Measurements from ENCODE around the gene JCAD.

- TF ChIP-seq CTCF (IDR thresholded peaks at IDR 0.05) (no peak), POLR2A (IDR thresholded peaks at IDR 0.05) (no peak), EP300 (IDR thresholded peaks at IDR 0.05) (no peak)
Measured at GRCh38 chr10:30006410-30006809, 53.0 kb downstream of the JCAD start.
